ENCODE measurements around the gene REC114. TPM values are rescaled to one million over a fixed set of nuclear protein-coding genes. Genes with fewer than 3 reads are reported as not detected.
"Not testable (repeated sequence)": the region's sequence is repeated elsewhere in the genome, so short reads cannot be mapped to it uniquely, and the experiment has no call there.

REC114 gene
- total RNA-seq, 4 donors from 2014 or later = not detected

- H3K36me3 ChIP-seq = no peaks in the 10 kb centered on the region
- H3K9me3 ChIP-seq = no peaks in the 10 kb centered on the region
- no peaks in the 10 kb centered on the region for H3K27me3 ChIP-seq
- H3K4me1 ChIP-seq = no peaks in the 10 kb centered on the region
- H3K4me3 ChIP-seq = no peak overlapping the region
- no peak overlapping the region for H3K27ac ChIP-seq
- DNase-seq = no peak
- intact Hi-C loops (cut with DNase I; ENCODE audit: low total_unique reads) = no loop called here
- no peak for TF ChIP-seq POLR2A (IDR thresholded peaks at IDR 0.05)
- TF ChIP-seq CTCF (IDR thresholded peaks at IDR 0.05) = no peak
Measured at GRCh38 chr15:73438651-73439050, 4.3 kb upstream of the REC114 start.

- no peak overlapping the region for H3K27ac ChIP-seq
- no peak for TF ChIP-seq CTCF (IDR thresholded peaks at IDR 0.05)
- TF ChIP-seq POLR2A (IDR thresholded peaks at IDR 0.05) = no peak
- H3K9me3 ChIP-seq = no peaks in the 10 kb centered on the region
- DNase-seq = no peak
- no peaks in the 10 kb centered on the region for H3K4me1 ChIP-seq
- intact Hi-C loops (cut with DNase I; ENCODE audit: low total_unique reads) = no loop called here
- H3K4me3 ChIP-seq = no peak overlapping the region
- H3K36me3 ChIP-seq = no peaks in the 10 kb centered on the region
- no peaks in the 10 kb centered on the region for H3K27me3 ChIP-seq
Measured at GRCh38 chr15:73440571-73440970, 2.4 kb upstream of the REC114 start.

GRCh38 chr15:73442421-73442820, 543 bp upstream of the REC114 start:
- TF ChIP-seq POLR2A (IDR thresholded peaks at IDR 0.05) (no peak), CTCF (IDR thresholded peaks at IDR 0.05) (no peak)
- Histone ChIP-seq H3K27me3 (no peaks in the 10 kb centered on the region), H3K4me1 (no peaks in the 10 kb centered on the region), H3K36me3 (no peaks in the 10 kb centered on the region), H3K27ac (no peak overlapping the region), H3K4me3 (no peak overlapping the region), H3K9me3 (no peaks in the 10 kb centered on the region)
- intact Hi-C loops (cut with DNase I; ENCODE audit: low total_unique reads) = no loop called here
- no peak for DNase-seq

GRCh38 chr15:73447471-73447870, 4.5 kb downstream of the REC114 start:
- H3K27me3 ChIP-seq; H3K36me3 ChIP-seq; H3K4me3 ChIP-seq; H3K27ac ChIP-seq; H3K4me1 ChIP-seq; H3K9me3 ChIP-seq; DNase-seq; intact Hi-C loops (cut with DNase I; ENCODE audit: low total_unique reads): not testable (repeated sequence)

- H3K27ac ChIP-seq; DNase-seq; H3K9me3 ChIP-seq; H3K36me3 ChIP-seq; H3K4me1 ChIP-seq; H3K27me3 ChIP-seq; H3K4me3 ChIP-seq; intact Hi-C loops (cut with DNase I; ENCODE audit: low total_unique reads): not testable (repeated sequence)
Measured at GRCh38 chr15:73448158-73448758, 5.3 kb downstream of the REC114 start.

GRCh38 chr15:73449980-73450379, 7.0 kb downstream of the REC114 start:
- H3K36me3 ChIP-seq; H3K4me1 ChIP-seq; H3K27me3 ChIP-seq; intact Hi-C loops (cut with DNase I; ENCODE audit: low total_unique reads); H3K27ac ChIP-seq; DNase-seq; H3K9me3 ChIP-seq; H3K4me3 ChIP-seq: not testable (repeated sequence)

GRCh38 chr15:73454096-73454495, 11.1 kb downstream of the REC114 start:
- H3K9me3 ChIP-seq = no peaks in the 10 kb centered on the region
- no peak overlapping the region for H3K4me3 ChIP-seq
- DNase-seq = no peak
- H3K27ac ChIP-seq = no peak overlapping the region
- intact Hi-C loops (cut with DNase I; ENCODE audit: low total_unique reads) = no loop called here
- no peaks in the 10 kb centered on the region for H3K4me1 ChIP-seq
- no peaks in the 10 kb centered on the region for H3K27me3 ChIP-seq
- H3K36me3 ChIP-seq = no peaks in the 10 kb centered on the region
- TF ChIP-seq POLR2A (IDR thresholded peaks at IDR 0.05) (no peak), CTCF (IDR thresholded peaks at IDR 0.05) (no peak)

Data from uterus (tissue), 4 donors.